ENCODE data around the gene NEXMIF.
A peak's percentile ranks its signal among the peaks of the same experiment; 100 is the strongest.
"Not testable (repeated sequence)": the region's sequence is repeated elsewhere in the genome, so short reads cannot be mapped to it uniquely, and the experiment has no call there.

The NEXMIF gene

GRCh38 chrX:74925225-74926088 lies at the start of gene NEXMIF:
Gene NEXMIF (minus strand): TSS chrX:74925452.
- FAIRE-seq = no peak

DNA sequence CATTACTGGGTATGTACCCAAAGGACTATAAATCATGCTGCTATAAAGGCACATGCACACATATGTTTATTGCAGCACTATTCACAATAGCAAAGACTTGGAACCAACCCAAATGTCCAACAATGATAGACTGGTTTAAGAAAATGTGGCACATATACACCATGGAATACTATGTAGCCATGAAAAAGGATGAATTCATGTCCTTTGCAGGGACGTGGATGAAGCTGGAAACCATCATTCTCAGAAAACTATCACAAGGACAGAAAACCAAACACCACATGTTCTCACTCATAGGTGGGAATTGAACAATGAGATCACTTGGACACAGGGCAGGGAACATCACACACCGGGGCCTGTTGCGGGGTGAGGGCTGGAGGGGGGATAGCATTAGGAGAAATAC lies 36.7 kb upstream of the NEXMIF start:
- FAIRE-seq = not testable (repeated sequence)

DNA sequence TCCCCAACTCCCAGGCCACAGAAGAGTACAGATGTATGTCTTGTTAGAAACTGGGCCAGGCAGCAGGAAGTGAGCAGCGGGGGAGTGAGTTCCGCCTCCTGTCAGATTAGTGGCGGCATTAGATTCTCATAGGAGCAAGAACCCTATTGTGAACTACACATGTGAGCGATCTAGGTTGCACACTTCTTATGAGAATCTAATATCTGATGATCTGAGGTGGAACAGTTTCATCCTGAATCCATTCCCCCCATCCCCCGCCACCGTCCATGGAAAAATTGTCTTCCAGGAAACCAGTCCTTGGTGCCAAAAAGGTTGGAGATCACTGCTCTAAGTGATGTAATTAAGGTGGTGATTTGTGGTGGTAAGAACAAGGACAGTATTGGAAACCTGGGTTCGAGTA lies 24.5 kb upstream of the NEXMIF start:
- no peak for FAIRE-seq

DNA sequence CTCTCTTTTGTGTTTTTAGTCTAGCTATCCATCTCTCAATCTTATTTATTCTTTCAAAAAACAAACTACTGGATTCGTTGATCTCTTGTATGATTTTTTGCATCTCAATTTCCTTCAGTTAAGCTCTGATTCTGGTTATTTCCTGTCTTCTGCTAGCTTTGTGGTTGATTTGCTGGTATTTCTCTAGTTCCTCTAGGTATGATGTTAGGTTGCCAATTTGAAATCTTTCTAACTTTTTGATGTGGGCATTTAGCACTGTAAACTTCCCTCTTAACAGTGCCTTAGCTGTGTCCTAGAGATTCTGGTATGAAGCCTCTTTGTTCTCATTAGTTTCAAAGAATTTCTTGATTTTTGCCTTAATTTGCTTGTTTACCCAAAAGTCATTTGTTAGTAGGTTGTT lies 15.2 kb upstream of the NEXMIF start:
- no peak for FAIRE-seq

DNA sequence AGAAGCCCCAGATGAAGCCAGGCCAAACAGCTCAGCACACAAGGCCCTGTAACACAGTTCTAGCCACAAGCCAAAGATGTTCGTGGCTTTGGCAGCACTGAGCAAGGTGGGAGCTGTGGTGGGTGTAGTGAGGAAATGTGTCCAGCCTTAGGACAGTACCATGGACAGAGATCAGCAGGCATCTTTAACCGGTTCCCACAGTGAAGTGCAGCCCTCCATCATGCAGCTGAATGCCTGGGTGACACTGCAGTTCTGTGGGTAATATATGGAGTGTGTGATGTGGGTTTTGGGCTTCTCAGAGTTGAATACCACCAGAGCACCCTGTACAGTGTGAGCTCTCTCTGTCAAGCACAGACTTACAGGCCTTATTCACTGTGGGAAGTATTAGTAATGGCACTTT lies 6.0 kb upstream of the NEXMIF start:
- no peak for FAIRE-seq

- FAIRE-seq = no peak
Observed at GRCh38 chrX:74924449-74925224, 615 bp downstream of the NEXMIF start.

DNA sequence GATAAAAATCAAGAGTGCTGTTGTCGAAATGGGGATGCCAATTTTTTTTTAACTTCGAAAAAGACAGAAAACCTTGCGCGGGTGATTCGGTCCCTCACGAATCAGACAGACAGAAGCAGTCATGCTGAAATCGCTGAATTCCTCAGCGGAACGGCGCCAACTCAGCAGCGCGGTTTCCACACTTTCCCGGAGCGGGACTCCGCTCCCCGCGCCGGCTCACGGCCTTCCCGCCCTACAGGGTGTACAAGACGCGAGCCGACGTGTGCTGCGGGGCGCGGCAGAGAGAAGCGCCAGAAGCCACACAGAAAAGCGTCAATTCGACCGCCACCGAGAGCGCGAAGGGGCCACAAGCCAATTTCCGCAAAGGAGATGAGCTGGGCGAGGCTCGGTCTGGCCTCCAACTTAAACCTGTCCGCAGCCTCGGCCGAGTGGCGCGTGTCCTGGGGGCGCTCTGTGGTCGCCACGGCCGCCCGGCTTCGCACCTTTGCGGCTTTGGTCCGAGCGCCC lies 1.3 kb downstream of the NEXMIF start:
- no peak for FAIRE-seq

- FAIRE-seq = no peak
Observed at GRCh38 chrX:74922922-74923543, 2.2 kb downstream of the NEXMIF start.

GRCh38 chrX:74911494-74911893 lies 13.8 kb downstream of the NEXMIF start:
- FAIRE-seq = no peak

- no peak for FAIRE-seq
Observed at GRCh38 chrX:74906417-74906816, 18.8 kb downstream of the NEXMIF start.

GRCh38 chrX:74902806-74903205 lies 22.4 kb downstream of the NEXMIF start:
- FAIRE-seq = no peak

DNA sequence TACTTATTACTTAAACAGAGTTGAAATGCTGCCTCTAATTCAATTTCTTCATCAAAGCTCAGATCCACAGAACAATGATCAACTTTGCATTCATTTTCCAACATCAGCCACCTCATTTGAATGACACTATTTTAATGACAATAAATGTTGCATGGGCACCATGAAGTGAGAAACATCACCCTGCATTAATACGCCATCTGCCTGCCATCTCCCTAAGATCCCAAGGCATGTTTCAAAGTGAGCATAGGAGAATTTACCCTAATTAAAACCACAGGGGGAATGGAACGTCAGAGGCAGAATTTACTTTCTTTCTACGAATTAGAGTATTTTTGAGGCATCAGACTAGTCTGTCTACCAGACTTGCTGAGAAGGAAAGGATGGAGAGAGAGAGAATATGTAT lies 32.7 kb downstream of the NEXMIF start:
- FAIRE-seq = no peak

DNA sequence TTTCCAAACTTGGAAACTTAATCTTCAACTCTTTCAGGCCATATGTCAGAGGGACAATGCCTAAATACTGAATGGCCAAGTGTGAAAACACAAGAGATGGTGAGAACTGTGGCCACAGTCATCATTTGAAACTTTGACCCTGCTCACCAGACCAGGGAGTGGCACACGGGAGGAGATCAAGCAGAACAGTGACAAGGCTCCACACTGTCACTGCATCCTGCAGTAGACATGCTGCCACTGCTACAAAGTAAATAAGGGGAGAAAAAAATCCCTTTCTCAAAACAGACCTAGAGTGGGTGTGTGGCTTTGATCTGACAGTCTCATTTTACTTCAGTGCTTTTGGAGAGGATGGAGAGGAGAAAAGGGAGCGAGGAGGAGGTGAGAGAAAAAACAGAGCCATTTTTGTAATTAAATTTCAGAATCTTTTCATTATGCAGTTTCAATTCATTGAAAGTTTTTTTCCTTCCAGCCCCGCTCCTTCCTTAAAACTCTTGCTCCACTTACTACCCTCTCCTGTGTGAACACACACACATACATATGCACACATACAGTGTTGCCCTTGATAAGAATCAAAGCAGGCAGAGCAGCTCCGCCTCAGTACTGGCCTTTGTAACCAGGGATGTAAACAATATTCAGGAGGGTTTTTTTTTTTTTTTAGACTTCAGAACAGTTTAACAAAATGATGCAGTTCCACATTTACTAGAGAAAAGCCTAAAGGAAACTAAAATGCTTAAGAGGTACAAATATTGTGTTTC lies 34.4 kb downstream of the NEXMIF start:
- FAIRE-seq = no peak

DNA sequence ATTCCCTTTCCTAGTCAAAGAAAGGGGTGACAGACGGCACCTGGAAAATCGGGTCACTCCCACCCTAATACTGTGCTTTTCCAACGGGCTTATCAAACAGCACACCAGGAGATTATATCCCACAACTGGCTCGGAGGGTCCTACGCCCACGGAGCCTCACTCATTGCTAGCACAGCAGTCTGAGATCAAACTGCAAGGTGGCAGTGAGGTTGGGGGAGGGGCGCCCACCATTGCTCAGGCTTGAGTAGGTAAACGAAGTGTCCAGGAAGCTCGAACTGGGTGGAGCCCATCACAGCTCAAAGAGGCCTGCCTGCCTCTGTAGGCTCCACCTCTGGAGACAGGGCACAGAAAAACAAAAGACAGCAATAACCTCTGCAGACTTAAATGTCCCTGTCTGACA lies 42.9 kb downstream of the NEXMIF start:
- FAIRE-seq = not testable (repeated sequence)

GRCh38 chrX:74865725-74866124 lies 59.5 kb downstream of the NEXMIF start:
- FAIRE-seq = no peak

DNA sequence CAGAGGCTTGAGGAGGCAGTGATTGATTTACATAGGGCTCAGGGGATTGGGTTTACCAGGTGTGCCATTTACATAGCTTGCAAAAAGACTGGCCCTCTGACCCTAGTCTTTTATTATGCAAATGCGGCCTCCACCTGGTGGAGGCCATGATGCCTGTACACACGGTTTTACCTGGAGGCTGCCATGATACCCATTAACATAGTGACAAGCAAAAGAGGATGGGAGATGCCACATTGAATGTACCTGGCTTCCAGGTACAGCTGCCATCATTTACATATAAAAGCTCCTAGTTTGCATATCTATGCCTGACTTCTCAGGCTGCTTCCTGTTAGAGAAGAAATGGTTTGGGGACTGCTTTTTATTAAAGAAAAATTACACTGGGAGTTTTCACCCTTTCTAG lies 72.0 kb downstream of the NEXMIF start:
- FAIRE-seq = no peak

GRCh38 chrX:74835566-74835965 lies 89.7 kb downstream of the NEXMIF start:
- no peak for FAIRE-seq

- not testable (repeated sequence) for FAIRE-seq
Observed at GRCh38 chrX:74819797-74820196, 105.5 kb downstream of the NEXMIF start.

DNA sequence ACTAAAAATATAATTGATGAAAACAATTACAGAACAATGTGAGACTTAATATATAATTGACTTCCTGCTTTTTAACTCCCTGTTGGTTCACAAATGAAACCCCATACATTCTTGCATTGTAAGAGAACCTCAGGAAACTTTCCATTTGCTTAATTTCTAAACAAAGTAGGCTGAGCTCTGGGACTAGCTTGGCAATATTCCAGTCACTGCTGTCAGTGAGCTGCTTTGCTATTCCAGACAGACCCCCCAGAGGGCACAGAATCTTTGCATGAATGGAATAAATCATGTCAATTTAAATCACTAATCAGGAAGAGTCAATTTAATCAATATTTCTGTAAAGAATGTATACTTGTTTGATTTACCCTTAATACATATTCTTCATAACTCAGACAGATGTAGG lies 110.6 kb downstream of the NEXMIF start:
- no peak for FAIRE-seq

GRCh38 chrX:74804574-74804973 lies 120.7 kb downstream of the NEXMIF start:
- FAIRE-seq = no peak

DNA sequence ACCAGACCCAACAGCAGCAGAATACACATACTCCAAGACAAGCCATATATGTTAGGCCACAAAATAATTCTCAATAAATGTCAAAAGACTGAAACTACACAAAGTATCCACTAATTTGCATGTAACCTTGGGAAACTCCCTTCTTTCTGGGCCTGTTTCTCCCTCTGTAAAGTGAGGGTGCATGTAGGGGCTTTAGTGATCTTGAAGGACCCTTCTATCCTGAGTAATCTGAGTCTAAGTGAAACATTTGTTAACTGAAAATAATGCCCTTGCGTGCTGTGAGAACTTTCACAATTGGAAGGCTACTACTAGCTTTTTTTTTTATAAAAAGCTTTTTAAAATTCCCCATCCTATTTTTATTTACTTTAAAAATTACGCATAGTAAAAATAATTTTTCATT lies 125.2 kb downstream of the NEXMIF start:
- no peak for FAIRE-seq

DNA sequence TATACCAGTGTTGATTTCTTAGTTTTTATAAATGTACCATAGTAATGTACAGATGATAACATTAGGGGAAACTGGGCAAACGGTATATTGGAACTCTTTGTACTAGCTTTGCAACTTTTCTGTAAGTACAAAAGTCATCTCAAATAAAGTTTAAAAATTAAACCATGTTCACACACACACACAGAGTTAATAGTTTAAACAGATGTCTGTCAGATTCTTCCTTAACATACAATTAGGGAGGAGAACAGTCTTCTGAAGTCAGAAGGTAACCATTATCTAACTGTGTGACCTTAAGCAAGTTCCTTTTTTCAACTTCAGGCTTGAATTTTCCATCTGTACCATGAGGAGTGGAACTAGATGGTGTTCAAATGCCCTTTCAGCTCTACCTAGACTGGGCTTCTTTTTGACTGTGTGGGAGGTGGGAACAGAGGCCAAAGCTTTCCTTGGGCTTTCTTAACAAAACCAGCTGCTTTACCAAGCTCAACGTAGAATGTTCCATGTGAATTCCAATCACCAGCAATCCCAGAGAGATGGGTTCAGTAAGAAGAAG lies 127.8 kb downstream of the NEXMIF start:
- FAIRE-seq = peak; percentile 33
